Stimulated activated CD8-positive, alpha-beta memory T cell treated with anti-CD3 and anti-CD28 coated beads, Interleukin-15, amount 100 ng/mL, for 4 hours (primary cell): ENCODE results near the gene IQCH.

Experiments
- DNase-seq, 2 donors: peaks; one replicate each; pipeline ENCODE4 v3.0.0-alpha.2; 2020; ENCODE audit warnings: low read depth in 2 of 2

Gene IQCH

GRCh38 chr15:67501177-67501835, 246.7 kb downstream of the IQCH start:
- no peak for DNase-seq

- no peak for DNase-seq
Measured at GRCh38 chr15:67501836-67502461, 247.4 kb downstream of the IQCH start.

GRCh38 chr15:67504056-67504455, 249.5 kb downstream of the IQCH start:
- no peak for DNase-seq

GRCh38 chr15:67504796-67505195, 250.2 kb downstream of the IQCH start:
- DNase-seq = no peak

- DNase-seq = no peak
Measured at GRCh38 chr15:67505675-67506572, 251.3 kb downstream of the IQCH start.

- no peak for DNase-seq
Measured at GRCh38 chr15:67506775-67507747, 252.5 kb downstream of the IQCH start.

- no peak for DNase-seq
Measured at GRCh38 chr15:67508407-67508806, 253.8 kb downstream of the IQCH start.

GRCh38 chr15:67509918-67510317, 255.3 kb downstream of the IQCH start:
- no peak for DNase-seq

GRCh38 chr15:67510597-67511190, 256.1 kb downstream of the IQCH start:
- no peak for DNase-seq

GRCh38 chr15:67511606-67512005, 257.0 kb downstream of the IQCH start:
- no peak for DNase-seq

GRCh38 chr15:67512140-67512539, 257.6 kb downstream of the IQCH start:
- no peak for DNase-seq

GRCh38 chr15:67512933-67513714, 258.5 kb downstream of the IQCH start:
- DNase-seq = no peak

GRCh38 chr15:67515090-67515489, 260.5 kb downstream of the IQCH start:
- DNase-seq = no peak

- no peak for DNase-seq
Measured at GRCh38 chr15:67515557-67515956, 261.0 kb downstream of the IQCH start.

GRCh38 chr15:67520321-67521028, 265.9 kb downstream of the IQCH start:
- no peak for DNase-seq

GRCh38 chr15:67521029-67521782, 266.6 kb downstream of the IQCH start, which contains the start of gene C15orf61:
Gene C15orf61 (plus strand): TSS chr15:67521131. CDS start chr15:67521249, 118 bp downstream.
- peak; percentile 67 to 77 for DNase-seq

GRCh38 chr15:67521783-67522568, 267.4 kb downstream of the IQCH start:
- no peak for DNase-seq

GRCh38 chr15:67523330-67523729, 268.7 kb downstream of the IQCH start:
- DNase-seq = no peak
